Endometrial microvascular endothelial cells (primary cell): ENCODE data around the gene HNRNPUL1. TPM values are rescaled to one million over a fixed set of nuclear protein-coding genes. Genes with fewer than 3 reads are reported as not detected.
"Not testable (repeated sequence)": the region's sequence is repeated elsewhere in the genome, so short reads cannot be mapped to it uniquely, and the experiment has no call there.

Experiments
- in situ Hi-C: cut with HindIII; loops from 2 replicates; pipeline ENCODE4 v1.10.0; 2017; ENCODE audit warnings: low sequenced_read_pairs, low pct_unique_long_range_greater_than_20kb; ENCODE audit errors: inconsistent ontology term
- total RNA-seq: library from RNA; depleted of rRNA; stranded (reverse); fragments of >200 nt; gene quantifications from one replicate; pipeline ENCODE4 v1.2.3, GENCODE V29; 2015; ENCODE audit errors: inconsistent ontology term

The HNRNPUL1 gene
- total RNA-seq, result 141 TPM

- in situ Hi-C loops, result no loop called here
These were observed at the start of gene HNRNPUL1 for GRCh38 chr19:41263850-41264580. HNRNPUL1 (plus strand) TSS chr19:41264372; CDS start chr19:41264504, 132 bp downstream.

GRCh38 chr19:41217741-41218140, 46.4 kb upstream of the HNRNPUL1 start:
- in situ Hi-C loops, result no loop called here

GRCh38 chr19:41218249-41218614, 45.9 kb upstream of the HNRNPUL1 start:
- in situ Hi-C loops, result no loop called here

DNA sequence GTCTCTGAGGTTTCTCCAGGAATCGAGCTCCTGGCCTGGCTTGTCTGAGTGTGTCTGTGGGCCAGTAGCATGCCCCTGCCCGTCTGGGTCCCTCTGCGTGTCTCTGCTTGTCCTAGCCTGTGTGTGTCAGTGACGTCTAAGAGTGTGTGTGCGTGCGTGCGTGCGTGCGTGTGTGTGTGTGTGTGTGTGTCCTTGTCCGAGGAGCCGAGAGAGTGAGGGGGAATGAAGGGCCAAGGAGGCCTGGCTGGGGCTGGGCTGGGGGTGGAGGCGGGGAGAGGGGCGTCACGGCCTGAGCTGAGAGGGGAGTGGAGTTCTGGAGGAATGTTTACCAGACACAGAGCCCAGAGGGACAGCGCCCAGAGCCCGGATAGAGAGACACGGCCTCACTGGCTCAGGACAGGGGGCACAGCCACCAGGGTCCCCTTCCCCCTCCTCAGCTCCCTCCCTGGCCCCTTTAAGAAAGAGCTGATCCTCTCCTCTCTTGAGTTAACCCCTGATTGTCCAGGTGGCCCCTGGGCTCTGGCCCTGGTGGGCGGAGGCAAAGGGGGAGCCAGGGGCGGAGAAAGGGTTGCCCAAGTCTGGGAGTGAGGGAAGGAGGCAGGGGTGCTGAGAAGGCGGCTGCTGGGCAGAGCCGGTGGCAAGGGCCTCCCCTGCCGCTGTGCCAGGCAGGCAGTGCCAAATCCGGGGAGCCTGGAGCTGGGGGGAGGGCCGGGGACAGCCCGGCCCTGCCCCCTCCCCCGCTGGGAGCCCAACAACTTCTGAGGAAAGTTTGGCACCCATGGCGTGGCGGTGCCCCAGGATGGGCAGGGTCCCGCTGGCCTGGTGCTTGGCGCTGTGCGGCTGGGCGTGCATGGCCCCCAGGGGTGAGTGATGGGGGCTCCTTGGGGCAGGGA, 45.3 kb upstream of the HNRNPUL1 start, which contains the start of gene AXL:
Gene AXL (plus strand): TSS at position 609 of the 893 bp plus-strand sequence. CDS start 170 bp downstream, at position 779.
- in situ Hi-C loops, result no loop called here

- in situ Hi-C loops, result no loop called here
These were observed 44.1 kb upstream of the HNRNPUL1 start for GRCh38 chr19:41219924-41220567.

- in situ Hi-C loops, result no loop called here
These were observed 43.4 kb upstream of the HNRNPUL1 start for GRCh38 chr19:41220811-41221210.

DNA sequence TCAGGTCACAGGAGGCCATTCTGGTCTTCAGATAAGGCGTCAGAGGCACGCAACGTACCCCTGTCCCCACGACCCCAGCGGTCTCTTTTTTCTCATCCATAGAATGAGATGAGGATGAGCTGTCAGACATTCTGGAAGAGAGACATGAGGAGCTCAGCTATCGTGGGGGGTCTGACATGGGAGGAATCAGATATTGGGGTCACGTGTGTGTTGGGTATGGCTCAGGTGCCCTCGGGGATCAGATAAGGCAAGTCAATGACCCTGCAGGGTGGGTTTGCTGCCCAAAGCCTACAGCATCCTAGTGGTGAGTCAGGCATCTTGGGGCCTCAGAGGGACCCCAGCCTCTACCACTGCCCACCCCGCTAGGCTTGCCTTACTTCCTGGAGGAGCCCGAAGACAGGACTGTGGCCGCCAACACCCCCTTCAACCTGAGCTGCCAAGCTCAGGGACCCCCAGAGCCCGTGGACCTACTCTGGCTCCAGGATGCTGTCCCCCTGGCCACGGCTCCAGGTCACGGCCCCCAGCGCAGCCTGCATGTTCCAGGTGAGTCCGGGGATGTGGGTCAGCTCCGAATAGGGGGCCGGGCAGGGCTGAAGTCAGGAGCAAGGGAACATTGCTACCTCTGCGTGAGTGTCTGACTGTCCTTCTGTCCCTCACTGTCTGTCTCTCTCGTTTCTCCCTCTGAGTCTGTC, 42.5 kb upstream of the HNRNPUL1 start:
- in situ Hi-C loops, result no loop called here

DNA sequence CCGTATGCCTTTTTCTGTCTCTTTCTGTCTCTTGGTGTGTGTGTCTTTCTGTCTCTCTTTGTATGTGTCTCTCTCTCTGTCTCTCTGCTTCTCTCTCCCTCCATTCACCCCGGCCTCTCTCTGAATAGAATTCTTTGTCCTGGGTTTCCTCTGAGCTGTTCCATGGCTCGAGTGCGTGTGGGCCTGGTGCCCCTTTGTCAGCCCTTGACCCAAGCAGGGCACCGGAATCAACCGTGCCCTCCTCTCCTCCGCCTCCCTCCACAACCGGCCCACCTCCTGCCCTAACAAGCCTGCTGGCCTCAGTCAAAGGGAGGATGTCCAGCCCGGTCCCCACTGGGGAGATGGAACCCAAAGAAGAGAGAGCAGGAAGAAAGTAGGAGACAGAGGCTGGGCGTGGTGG, 41.9 kb upstream of the HNRNPUL1 start:
- in situ Hi-C loops, result no loop called here

GRCh38 chr19:41223431-41224234, 40.5 kb upstream of the HNRNPUL1 start:
- in situ Hi-C loops, result no loop called here

DNA sequence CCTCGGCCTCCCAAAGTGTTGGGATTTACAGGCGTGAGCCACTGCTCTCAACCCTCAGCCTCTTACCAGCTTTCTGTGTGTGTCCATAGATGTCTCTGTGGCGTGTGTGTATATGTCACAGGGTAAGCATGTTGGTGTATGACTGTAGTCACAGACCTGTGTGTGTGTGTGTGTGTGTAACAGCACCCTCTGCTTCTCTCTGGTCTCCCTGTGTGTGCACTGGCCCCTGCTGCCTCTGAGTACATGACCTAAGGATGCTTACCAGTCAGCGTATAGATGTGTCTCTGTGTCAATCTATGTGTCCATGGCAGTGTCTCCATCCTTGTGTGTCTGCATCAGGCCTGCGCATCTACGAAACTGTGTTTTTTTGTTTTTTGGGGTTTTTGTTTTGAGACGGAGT, 39.5 kb upstream of the HNRNPUL1 start:
- in situ Hi-C loops, result no loop called here

DNA sequence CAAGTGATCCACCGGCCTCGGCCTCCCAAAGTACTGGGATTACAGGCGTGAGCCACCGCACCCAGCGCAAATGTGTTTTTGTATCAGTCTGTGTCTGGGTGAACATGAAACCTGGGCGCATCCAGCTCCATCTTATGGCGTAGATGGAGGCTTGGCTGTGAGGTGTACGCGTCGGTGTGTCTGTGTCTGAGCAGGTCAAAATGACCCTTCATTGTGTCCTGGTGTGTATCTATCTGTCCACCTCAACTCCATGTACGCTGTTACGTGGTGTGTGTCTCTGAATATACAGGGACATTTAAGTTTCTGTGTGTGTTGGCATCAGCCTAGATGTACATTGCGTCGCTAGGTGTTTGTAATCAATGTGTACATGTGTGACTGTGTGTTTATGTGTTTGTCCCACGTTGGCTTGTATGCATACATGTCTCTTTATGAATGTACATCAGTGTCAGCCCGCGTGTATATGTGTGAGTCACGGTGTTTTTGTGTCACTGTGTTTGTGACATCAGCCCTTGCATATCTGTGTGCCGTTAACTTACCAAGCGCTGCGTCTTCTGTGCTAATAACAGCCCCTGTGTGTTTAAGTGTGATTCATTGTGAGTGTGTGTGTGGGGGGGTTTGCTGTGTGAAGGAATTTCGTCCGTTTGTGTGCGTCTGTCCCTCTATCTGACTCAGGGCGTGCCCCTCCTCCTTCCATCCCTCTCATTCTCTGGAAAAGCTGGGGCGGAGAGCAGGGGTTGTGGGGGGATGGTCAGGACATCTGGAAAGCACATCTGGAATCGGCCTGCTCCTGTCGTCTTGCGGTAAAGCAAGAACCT, 38.7 kb upstream of the HNRNPUL1 start:
- in situ Hi-C loops, result no loop called here

GRCh38 chr19:41226053-41226873, 37.9 kb upstream of the HNRNPUL1 start:
- in situ Hi-C loops, result no loop called here

DNA sequence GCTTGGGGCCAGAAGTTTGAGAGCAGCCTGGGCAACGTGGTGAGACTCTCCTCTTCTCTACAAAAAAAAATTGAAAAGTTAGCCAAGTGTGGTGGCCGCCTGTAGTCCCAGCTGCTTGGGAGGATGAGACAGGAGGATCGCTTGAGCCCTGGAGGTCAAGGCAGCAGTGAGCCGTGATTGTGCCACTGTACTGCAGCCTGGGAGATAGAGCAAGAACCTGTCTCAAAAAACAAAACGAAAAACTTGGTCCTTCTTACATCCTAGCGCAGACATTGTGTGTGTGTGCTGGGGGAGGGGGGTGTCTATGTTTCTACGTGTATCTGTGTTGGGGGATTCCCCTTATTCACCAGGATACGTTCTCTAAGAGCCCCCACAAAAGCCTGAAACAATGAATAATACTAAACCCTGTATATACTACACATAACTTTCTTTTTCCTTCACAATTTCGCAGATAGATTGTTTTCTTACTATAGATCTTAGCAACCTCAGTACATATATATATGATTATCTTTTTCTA, 37.2 kb upstream of the HNRNPUL1 start:
- in situ Hi-C loops, result no loop called here

DNA sequence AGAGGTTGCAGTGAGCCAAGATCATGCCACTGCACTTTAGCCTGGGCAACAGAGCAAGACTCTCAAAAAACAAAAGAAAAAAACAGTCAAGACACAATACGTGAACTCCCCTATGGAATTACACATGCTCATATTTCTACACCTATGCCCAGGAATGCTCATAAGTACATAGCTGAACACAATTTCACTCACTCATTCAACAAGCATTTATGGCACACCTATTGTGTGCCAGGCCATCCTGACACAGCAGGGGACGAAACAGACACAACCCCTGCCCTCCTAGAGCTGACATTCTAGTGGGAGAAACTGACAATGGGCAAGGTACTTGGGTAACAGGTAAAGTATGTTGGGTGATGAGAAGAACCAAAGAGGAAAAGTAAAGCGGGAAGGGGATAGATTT, 35.7 kb upstream of the HNRNPUL1 start:
- in situ Hi-C loops, result no loop called here

- in situ Hi-C loops, result not testable (repeated sequence)
These were observed 34.8 kb upstream of the HNRNPUL1 start for GRCh38 chr19:41229338-41229737.

- in situ Hi-C loops, result no loop called here
These were observed 33.9 kb upstream of the HNRNPUL1 start for GRCh38 chr19:41230067-41230857.
